Stimulated activated CD4-positive, alpha-beta T cell treated with anti-CD3 and anti-CD28 coated beads, Interleukin-4, amount 100 ng/mL, for 4 hours (primary cell): Measurements from ENCODE around the gene ZNF202.
A peak's percentile ranks its signal among the peaks of the same experiment; 100 is the strongest.
"Not testable (repeated sequence)": the region's sequence is repeated elsewhere in the genome, so short reads cannot be mapped to it uniquely, and the experiment has no call there.

Experiments used
- DNase-seq, 2 experiments: peaks; one replicate each; pipeline ENCODE4 v3.0.0-alpha.2; 2020

The ZNF202 gene

GRCh38 chr11:123741159-123742030 is at the start of gene ZNF202:
ZNF202 (minus strand) TSS chr11:123741660; CDS start chr11:123730888, 10,772 bp downstream.
- peak; percentile 88 for DNase-seq

GRCh38 chr11:123783536-123783935 is 42.1 kb upstream of the ZNF202 start:
- no peak for DNase-seq

GRCh38 chr11:123778511-123778910 is 37.1 kb upstream of the ZNF202 start:
- no peak for DNase-seq

GRCh38 chr11:123775715-123776549 is 34.5 kb upstream of the ZNF202 start:
- no peak for DNase-seq

GRCh38 chr11:123775289-123775688 is 33.8 kb upstream of the ZNF202 start:
- DNase-seq: no peak

- no peak for DNase-seq
Measured at GRCh38 chr11:123773959-123774358, 32.5 kb upstream of the ZNF202 start.

- DNase-seq: no peak
Measured at GRCh38 chr11:123773026-123773425, 31.6 kb upstream of the ZNF202 start.

- DNase-seq: no peak
Measured at GRCh38 chr11:123771664-123772063, 30.2 kb upstream of the ZNF202 start.

GRCh38 chr11:123770712-123771111 is 29.3 kb upstream of the ZNF202 start:
- no peak for DNase-seq

GRCh38 chr11:123765601-123766000 is 24.1 kb upstream of the ZNF202 start:
- DNase-seq: no peak

- no peak for DNase-seq
Measured at GRCh38 chr11:123762422-123762821, 21.0 kb upstream of the ZNF202 start.

GRCh38 chr11:123760894-123761293 is 19.4 kb upstream of the ZNF202 start:
- no peak for DNase-seq

- DNase-seq: no peak
Measured at GRCh38 chr11:123757976-123758375, 16.5 kb upstream of the ZNF202 start.

GRCh38 chr11:123755813-123756212 is 14.4 kb upstream of the ZNF202 start:
- DNase-seq: no peak

GRCh38 chr11:123755344-123755743 is 13.9 kb upstream of the ZNF202 start:
- DNase-seq: no peak

- DNase-seq: no peak
Measured at GRCh38 chr11:123754101-123754568, 12.7 kb upstream of the ZNF202 start, which contains the start of gene OR6X1. OR6X1 (minus strand) TSS chr11:123754518; CDS start chr11:123754518, 0 bp downstream.

GRCh38 chr11:123753110-123753509 is 11.7 kb upstream of the ZNF202 start:
- no peak for DNase-seq

- DNase-seq: no peak
Measured at GRCh38 chr11:123751781-123752180, 10.3 kb upstream of the ZNF202 start.

- DNase-seq: not testable (repeated sequence)
Measured at GRCh38 chr11:123748349-123748748, 6.9 kb upstream of the ZNF202 start.

GRCh38 chr11:123745764-123746451 is 4.4 kb upstream of the ZNF202 start:
- DNase-seq: no peak

GRCh38 chr11:123742724-123743120 is 1.3 kb upstream of the ZNF202 start:
- DNase-seq: no peak

- no peak for DNase-seq
Measured at GRCh38 chr11:123742031-123742723, 717 bp upstream of the ZNF202 start.
